Measurements from ENCODE around the gene VAMP5. TPM values are rescaled to one million over a fixed set of nuclear protein-coding genes. Genes with fewer than 3 reads are reported as not detected.

VAMP5 gene
- total and polyA plus RNA-seq, 9 of the 15 experiments (the other 6 are each of a cell fraction or from before 2014, with no cell fraction given): 0.54 to 1.9 (median 1.5) TPM; not detected in 2

DNA sequence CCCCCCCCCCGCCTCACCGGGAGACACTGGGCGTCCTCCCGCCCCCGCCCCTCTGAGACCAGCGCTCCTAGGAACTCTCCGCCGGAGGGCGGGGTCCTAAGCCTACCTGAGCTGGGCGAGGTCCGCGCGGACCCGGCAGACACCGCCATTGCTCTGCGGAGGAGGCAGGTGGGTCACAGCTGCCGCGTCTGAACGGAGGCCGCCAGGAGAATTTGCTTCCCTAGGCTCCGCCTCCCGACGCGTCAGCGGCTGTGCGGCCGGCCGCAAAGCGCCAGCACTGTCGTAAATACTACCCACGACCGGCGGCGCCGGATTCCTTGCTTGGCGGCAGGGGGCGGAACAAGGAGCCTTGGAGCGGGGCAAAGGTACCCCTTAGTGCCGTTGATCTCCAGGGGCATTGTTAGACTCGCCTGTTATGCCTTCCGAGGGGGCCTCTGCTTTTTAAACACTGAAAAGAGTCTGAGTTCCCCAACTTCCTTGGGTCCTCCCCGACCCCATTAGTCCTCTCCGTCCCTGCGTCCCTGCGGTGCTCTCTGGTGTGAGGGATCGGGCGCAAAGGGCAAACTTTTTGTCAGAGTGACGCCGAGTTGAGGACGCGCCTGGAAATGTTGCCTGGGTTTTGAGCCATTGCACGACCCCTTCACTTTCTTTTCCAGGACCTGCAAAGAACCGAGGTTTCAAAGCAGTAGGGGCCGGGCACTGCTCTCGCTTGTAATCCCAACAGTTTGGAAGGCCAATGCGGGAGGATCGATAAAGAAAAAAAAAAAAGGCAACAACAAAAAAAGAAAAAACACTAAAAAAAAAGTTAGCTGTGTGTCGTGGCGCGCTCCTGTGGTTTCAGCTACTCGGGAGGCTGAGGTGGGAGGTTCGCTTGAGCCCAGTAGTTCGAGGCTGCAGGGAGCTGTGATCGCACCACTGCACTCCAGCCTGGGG, 22.7 kb upstream of the VAMP5 start, which contains the start of gene GGCX (continued):
- TF ChIP-seq ELF1 (tag; IDR thresholded peaks at IDR 0.05) (peak; percentile 77), TBP (optimal IDR thresholded peaks at IDR 0.05; ENCODE audit: low read depth, low read length) (peak; percentile 74), NFE2 (IDR thresholded peaks at IDR 0.05; ENCODE audit: low read depth) (no peak), ATF7 (IDR thresholded peaks at IDR 0.05) (peak; percentile 79; the same call in 1 of the 2 replicates), L3MBTL2 (IDR thresholded peaks at IDR 0.05) (peak; percentile 56; the same call in 1 of the 2 replicates), NCOA2 (IDR thresholded peaks at IDR 0.05; ENCODE audit: partially characterized antibody in 2 of 2) (peak in 1 of 2 experiments; percentile 97), ZSCAN32 (CRISPR knock-in tag; IDR thresholded peaks at IDR 0.05) (no peak), RAD21 (CRISPR knock-in tag; conservative IDR thresholded peaks at IDR 0.05 in 1 of 2, IDR thresholded peaks at IDR 0.05 in 1 of 2) (peak in 1 of 2 experiments; percentile 8; a peak in 1 of 4 replicates), TCF15 (CRISPR knock-in tag; IDR thresholded peaks at IDR 0.05) (no peak), CXXC5 (CRISPR knock-in tag; IDR thresholded peaks at IDR 0.05) (peak; percentile 77), KDM2B (CRISPR knock-in tag; IDR thresholded peaks at IDR 0.05) (no peak), RAD51 (IDR thresholded peaks at IDR 0.05; ENCODE audit: borderline replicate concordance, low read depth) (no peak), NFRKB (IDR thresholded peaks at IDR 0.05; ENCODE audit: low read depth) (peak; percentile 68), TARDBP (IDR thresholded peaks at IDR 0.05) (peak; percentile 29; the same call in 1 of the 2 replicates), CBX2 (IDR thresholded peaks at IDR 0.05; ENCODE audit: insufficient read depth, low read length, poor library complexity, severe bottlenecking) (no peak), HDAC2 (IDR thresholded peaks at IDR 0.05) (0 out of 2 replicates have a peak, but pooled peaks have one; percentile 57), LEF1 (IDR thresholded peaks at IDR 0.05) (no peak; the same call in 1 of the 2 replicates), RBBP5 (IDR thresholded peaks at IDR 0.05; ENCODE audit: borderline replicate concordance, insufficient read depth, low read length, poor library complexity, severe bottlenecking) (peak; percentile 72), KLF13 (tag; IDR thresholded peaks at IDR 0.05; ENCODE audit: borderline replicate concordance, low read depth) (peak; percentile 83; the same call in 1 of the 2 replicates), DIDO1 (tag; IDR thresholded peaks at IDR 0.05; ENCODE audit: low read depth) (peak; percentile 53; the same call in 1 of the 2 replicates), CSDE1 (IDR thresholded peaks at IDR 0.05) (no peak), ARID2 (IDR thresholded peaks at IDR 0.05) (peak; percentile 40; the same call in 1 of the 2 replicates), LARP7 (IDR thresholded peaks at IDR 0.05) (0 out of 2 replicates have a peak, but pooled peaks have one; percentile 58), POLR2AphosphoS2 (IDR thresholded peaks at IDR 0.05; ENCODE audit: low read length) (peak; percentile 72; the same call in 1 of the 2 replicates), ZNF253 (CRISPR knock-in tag; conservative IDR thresholded peaks at IDR 0.05) (no peak), HMGN3 (IDR thresholded peaks at IDR 0.05; ENCODE audit: borderline replicate concordance, extremely low read depth, insufficient read length, low read depth, low read length) (peak; percentile 95)
- TF ChIP-seq, protein P1, sequence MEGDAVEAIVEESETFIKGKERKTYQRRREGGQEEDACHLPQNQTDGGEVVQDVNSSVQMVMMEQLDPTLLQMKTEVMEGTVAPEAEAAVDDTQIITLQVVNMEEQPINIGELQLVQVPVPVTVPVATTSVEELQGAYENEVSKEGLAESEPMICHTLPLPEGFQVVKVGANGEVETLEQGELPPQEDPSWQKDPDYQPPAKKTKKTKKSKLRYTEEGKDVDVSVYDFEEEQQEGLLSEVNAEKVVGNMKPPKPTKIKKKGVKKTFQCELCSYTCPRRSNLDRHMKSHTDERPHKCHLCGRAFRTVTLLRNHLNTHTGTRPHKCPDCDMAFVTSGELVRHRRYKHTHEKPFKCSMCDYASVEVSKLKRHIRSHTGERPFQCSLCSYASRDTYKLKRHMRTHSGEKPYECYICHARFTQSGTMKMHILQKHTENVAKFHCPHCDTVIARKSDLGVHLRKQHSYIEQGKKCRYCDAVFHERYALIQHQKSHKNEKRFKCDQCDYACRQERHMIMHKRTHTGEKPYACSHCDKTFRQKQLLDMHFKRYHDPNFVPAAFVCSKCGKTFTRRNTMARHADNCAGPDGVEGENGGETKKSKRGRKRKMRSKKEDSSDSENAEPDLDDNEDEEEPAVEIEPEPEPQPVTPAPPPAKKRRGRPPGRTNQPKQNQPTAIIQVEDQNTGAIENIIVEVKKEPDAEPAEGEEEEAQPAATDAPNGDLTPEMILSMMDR (IDR thresholded peaks at IDR 0.05 in 2 of 3, conservative IDR thresholded peaks at IDR 0.05 in 1 of 3; ENCODE audit: insufficient read depth in 2 of 3, low read depth in 1 of 3, low read length in 3 of 3): peak in 1 of 3 experiments; percentile 12; a peak in 1 of 6 replicates

Data from K562 (cell line).